ENCODE data around the gene C2CD5. TPM values are rescaled to one million over a fixed set of nuclear protein-coding genes. Genes with fewer than 3 reads are reported as not detected.
A peak's percentile ranks its signal among the peaks of the same experiment; 100 is the strongest.

The C2CD5 gene, protein sequence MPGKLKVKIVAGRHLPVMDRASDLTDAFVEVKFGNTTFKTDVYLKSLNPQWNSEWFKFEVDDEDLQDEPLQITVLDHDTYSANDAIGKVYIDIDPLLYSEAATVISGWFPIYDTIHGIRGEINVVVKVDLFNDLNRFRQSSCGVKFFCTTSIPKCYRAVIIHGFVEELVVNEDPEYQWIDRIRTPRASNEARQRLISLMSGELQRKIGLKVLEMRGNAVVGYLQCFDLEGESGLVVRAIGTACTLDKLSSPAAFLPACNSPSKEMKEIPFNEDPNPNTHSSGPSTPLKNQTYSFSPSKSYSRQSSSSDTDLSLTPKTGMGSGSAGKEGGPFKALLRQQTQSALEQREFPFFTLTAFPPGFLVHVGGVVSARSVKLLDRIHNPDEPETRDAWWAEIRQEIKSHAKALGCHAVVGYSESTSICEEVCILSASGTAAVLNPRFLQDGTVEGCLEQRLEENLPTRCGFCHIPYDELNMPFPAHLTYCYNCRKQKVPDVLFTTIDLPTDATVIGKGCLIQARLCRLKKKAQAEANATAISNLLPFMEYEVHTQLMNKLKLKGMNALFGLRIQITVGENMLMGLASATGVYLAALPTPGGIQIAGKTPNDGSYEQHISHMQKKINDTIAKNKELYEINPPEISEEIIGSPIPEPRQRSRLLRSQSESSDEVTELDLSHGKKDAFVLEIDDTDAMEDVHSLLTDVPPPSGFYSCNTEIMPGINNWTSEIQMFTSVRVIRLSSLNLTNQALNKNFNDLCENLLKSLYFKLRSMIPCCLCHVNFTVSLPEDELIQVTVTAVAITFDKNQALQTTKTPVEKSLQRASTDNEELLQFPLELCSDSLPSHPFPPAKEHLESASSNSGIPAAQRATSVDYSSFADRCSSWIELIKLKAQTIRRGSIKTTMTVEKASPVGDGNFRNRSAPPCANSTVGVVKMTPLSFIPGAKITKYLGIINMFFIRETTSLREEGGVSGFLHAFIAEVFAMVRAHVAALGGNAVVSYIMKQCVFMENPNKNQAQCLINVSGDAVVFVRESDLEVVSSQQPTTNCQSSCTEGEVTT
- total RNA-seq (100 to 1,000 TPM in 1 of 2 donors, 10 to 100 TPM in 1; 44.2 to 116 TPM), polyA plus RNA-seq (ENCODE audit: insufficient read length in 2 of 2) (10 to 100 TPM; 60.0 to 70.5 TPM)
- long read RNA-seq, donor 1, full-length matches to known transcripts: 3 of 15 reads
- long read RNA-seq, donor 1, partial matches to known transcripts: 12 of 15 reads
- long read RNA-seq, donor 1, other reads (novel, unspliced or antisense): 0 of 15 reads
- long read RNA-seq, donor 2, partial matches to known transcripts: 12 of 12 reads
- long read RNA-seq, donor 2, other reads (novel, unspliced or antisense): 0 of 12 reads
- long read RNA-seq, donor 3, partial matches to known transcripts: 10 of 11 reads
- long read RNA-seq, donor 3, other reads (novel, unspliced or antisense): 0 of 11 reads
- long read RNA-seq, donor 4, partial matches to known transcripts: 27 of 28 reads
- long read RNA-seq, donor 4, other reads (novel, unspliced or antisense): 0 of 28 reads

DNA sequence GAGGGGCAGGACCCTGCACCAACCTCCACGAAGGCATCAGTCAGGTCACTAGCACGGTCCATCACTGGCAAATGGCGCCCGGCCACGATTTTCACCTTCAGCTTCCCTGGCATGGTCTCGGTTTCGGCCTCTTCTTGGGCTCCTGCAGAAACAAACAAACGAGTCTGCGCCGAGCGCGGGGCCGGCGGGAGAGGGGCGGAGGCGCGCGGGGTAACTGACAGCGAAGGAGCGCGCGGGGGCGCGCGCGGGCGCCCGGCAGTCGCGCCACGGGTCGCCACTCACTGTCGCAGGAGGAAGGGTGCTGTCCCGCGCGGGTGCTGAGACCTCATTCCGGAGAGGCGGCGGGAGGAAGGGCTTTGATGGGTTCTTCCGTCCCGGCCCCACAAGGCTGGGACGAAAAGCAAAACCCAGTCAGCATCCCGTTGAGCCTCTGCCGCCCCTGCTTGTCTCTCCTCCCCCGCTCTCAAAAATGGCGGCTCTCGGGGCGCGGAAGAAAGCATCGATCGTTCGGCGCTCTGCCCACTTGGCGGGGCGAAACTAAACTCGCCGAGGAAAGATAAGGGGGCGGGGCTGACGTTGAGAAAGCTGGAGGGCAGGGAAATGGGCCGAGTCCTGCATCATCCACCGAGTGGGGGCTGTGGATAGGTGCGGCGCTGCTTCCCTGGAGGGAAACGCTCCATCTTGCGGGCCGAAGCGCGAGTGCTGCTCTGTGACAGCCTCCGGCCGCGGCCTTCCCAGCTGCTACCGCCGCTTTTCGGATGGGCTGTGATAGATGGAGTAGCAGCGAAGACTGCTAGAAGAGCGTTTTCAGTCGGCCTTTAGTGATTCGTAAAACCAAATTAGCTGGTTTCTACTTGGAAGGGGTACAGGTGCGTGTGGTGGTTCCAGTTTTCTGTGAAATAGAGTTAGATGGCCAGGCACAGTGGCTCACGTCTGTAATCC lies at the start of gene C2CD5:
TSS of gene C2CD5 (minus strand) at position 505 of the 942 bp plus-strand sequence. CDS start at position 113, 392 bp downstream.
- WGBS (ENCODE audit: insufficient coverage): under 1% methylated on average over 78 of the region's 80 CpGs
- peak; percentile 94 to 100 (median 98) for DNase-seq (ENCODE audit: low read depth in 4 of 6, low spot score in 6 of 6)
- Histone ChIP-seq H3K9me3 (ENCODE audit: control insufficient read depth, insufficient read depth, low read length) (no peaks in the 10 kb centered on the region), H3K4me1 (ENCODE audit: control insufficient read depth, insufficient read depth, low read length) (peaks cover 14% of the 10 kb centered on the region), H3K36me3 (ENCODE audit: control insufficient read depth, insufficient read depth, low read length) (no peaks in the 10 kb centered on the region), H3K4me3 (ENCODE audit: low read depth, low read length) (peak within 1 kb of the TSS; percentile 86), H3K27ac (ENCODE audit: low read depth, low read length) (peak within 1 kb of the TSS; percentile 95), H3K27me3 (ENCODE audit: control insufficient read depth, insufficient read depth, low read length) (no peaks in the 10 kb centered on the region)

DNA sequence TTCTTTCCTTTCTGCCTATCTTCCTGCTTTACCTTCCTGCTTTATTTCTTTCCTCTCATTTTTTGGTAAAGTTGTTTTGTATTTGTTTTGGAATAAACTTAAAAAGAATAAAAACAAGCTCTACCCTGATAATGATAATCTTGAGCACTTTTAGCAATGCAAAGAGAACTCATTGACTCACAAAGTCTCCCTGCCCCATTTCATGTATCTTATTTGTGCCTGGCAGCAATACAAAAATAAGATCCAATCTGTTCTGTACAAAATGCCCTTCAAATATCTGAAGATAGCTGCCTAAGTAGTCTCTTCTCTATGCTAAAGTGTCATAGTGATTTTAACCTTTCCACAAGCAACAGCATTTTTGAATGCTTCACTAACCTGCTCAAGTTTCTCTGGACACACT lies 49.5 kb upstream of the C2CD5 start:
- no peaks in the 10 kb centered on the region for H3K36me3 ChIP-seq (ENCODE audit: control insufficient read depth, insufficient read depth, low read length)
- H3K4me3 ChIP-seq (ENCODE audit: low read depth, low read length): no peak overlapping the region
- no peaks in the 10 kb centered on the region for H3K4me1 ChIP-seq (ENCODE audit: control insufficient read depth, insufficient read depth, low read length)
- no peak overlapping the region for H3K27ac ChIP-seq (ENCODE audit: low read depth, low read length)
- DNase-seq (ENCODE audit: low read depth in 4 of 6, low spot score in 6 of 6): peak in 1 of 6 donors; percentile 12
- H3K9me3 ChIP-seq (ENCODE audit: control insufficient read depth, insufficient read depth, low read length): no peaks in the 10 kb centered on the region
- no peaks in the 10 kb centered on the region for H3K27me3 ChIP-seq (ENCODE audit: control insufficient read depth, insufficient read depth, low read length)

DNA sequence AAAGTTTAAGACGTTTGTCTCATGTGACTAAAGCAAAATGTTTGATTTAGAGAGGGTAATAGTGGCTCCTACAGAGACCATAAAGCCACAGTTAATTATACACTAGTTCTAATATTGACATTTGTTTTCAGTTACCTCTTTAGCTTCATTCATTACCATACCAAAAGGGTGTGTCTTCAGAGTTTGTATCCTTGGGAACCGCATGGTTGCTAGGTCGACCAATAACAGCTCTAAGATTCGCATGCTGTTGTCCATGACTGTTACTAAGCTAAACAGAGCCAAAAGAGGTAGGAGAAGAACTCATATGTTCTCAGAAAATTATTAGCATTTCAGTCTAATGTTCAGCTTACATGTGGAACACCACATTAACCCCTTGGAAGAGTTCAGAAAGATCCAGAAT lies 44.5 kb upstream of the C2CD5 start:
- Histone ChIP-seq H3K9me3 (ENCODE audit: control insufficient read depth, insufficient read depth, low read length) (no peaks in the 10 kb centered on the region), H3K4me1 (ENCODE audit: control insufficient read depth, insufficient read depth, low read length) (no peaks in the 10 kb centered on the region), H3K27me3 (ENCODE audit: control insufficient read depth, insufficient read depth, low read length) (no peaks in the 10 kb centered on the region), H3K4me3 (ENCODE audit: low read depth, low read length) (no peak overlapping the region), H3K27ac (ENCODE audit: low read depth, low read length) (no peak overlapping the region), H3K36me3 (ENCODE audit: control insufficient read depth, insufficient read depth, low read length) (no peaks in the 10 kb centered on the region)
- DNase-seq (ENCODE audit: low read depth in 4 of 6, low spot score in 6 of 6): no peak
- no CpG with 5 or more reads among the region's 4 CpGs for WGBS (ENCODE audit: insufficient coverage)

DNA sequence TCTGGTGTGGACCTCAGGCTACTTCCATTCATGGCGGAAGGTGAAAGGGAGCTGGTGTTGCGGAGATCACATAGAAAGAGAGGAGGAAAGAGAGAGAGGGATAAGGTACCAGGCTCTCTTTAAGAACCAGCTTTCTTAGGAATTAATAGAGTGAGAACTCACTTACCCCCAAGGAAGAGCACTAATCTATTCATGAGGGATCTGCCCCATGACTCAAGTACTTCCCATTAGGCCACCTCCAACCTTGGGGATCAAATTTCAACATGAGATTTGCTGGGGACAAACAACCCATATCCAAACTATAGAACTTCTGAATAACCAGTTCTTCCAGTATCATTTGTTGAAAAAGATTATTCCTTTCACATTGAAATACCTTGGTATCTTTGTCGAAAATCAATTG lies 34.0 kb upstream of the C2CD5 start:
- Histone ChIP-seq H3K27me3 (ENCODE audit: control insufficient read depth, insufficient read depth, low read length) (no peaks in the 10 kb centered on the region), H3K4me3 (ENCODE audit: low read depth, low read length) (no peak overlapping the region), H3K4me1 (ENCODE audit: control insufficient read depth, insufficient read depth, low read length) (no peaks in the 10 kb centered on the region), H3K9me3 (ENCODE audit: control insufficient read depth, insufficient read depth, low read length) (no peaks in the 10 kb centered on the region), H3K27ac (ENCODE audit: low read depth, low read length) (no peak overlapping the region), H3K36me3 (ENCODE audit: control insufficient read depth, insufficient read depth, low read length) (no peaks in the 10 kb centered on the region)
- no CpG with 5 or more reads among the region's 3 CpGs for whole genome bisulfite sequencing (ENCODE audit: insufficient coverage)
- no peak for DNase-seq (ENCODE audit: low read depth in 4 of 6, low spot score in 6 of 6)

DNA sequence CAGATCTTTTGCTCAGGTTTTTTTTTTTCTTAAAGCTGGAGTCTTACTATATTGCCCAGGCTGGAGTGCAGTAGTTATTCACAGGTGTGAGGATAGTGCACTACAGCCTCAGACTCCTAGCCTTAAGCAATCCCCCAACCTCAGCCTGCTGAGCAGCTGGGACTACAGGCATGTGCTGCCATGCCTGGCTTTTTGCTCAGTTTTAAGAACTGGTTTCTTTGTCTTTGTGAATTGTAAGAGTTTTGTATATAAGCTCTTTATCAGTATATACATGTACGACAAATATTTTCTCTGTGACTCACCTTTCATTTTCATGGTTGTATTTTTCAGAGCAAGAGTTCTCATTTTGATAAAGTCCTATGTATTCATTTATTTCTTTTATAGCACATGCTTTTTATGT lies 33.3 kb upstream of the C2CD5 start:
- Histone ChIP-seq H3K27ac (ENCODE audit: low read depth, low read length) (no peak overlapping the region), H3K4me1 (ENCODE audit: control insufficient read depth, insufficient read depth, low read length) (no peaks in the 10 kb centered on the region), H3K36me3 (ENCODE audit: control insufficient read depth, insufficient read depth, low read length) (no peaks in the 10 kb centered on the region), H3K27me3 (ENCODE audit: control insufficient read depth, insufficient read depth, low read length) (no peaks in the 10 kb centered on the region), H3K4me3 (ENCODE audit: low read depth, low read length) (no peak overlapping the region), H3K9me3 (ENCODE audit: control insufficient read depth, insufficient read depth, low read length) (no peaks in the 10 kb centered on the region)
- no peak for DNase-seq (ENCODE audit: low read depth in 4 of 6, low spot score in 6 of 6)
- WGBS (ENCODE audit: insufficient coverage): no CpG with 5 or more reads among the region's 1 CpG

DNA sequence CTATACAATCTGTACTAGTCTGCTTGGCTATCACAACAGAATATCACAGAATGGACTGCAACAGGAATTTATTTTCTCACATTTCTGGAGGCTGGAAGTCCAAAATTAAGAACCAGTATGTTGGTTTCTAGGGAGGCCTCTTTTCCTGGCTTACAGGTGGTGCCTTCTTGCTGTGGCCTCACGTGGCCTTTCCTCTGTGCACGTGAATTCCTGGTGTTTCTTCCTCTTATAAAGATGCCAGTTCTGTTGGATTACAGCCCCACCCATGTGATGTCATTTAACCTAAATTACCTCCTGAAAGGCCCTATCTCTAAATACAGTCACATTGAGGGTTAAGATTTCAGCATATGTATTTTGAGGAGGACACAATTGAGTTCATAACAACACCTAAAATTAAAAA lies 32.1 kb upstream of the C2CD5 start:
- no peak for DNase-seq (ENCODE audit: low read depth in 4 of 6, low spot score in 6 of 6)
- Histone ChIP-seq H3K4me1 (ENCODE audit: control insufficient read depth, insufficient read depth, low read length) (no peaks in the 10 kb centered on the region), H3K27me3 (ENCODE audit: control insufficient read depth, insufficient read depth, low read length) (no peaks in the 10 kb centered on the region), H3K27ac (ENCODE audit: low read depth, low read length) (no peak overlapping the region), H3K36me3 (ENCODE audit: control insufficient read depth, insufficient read depth, low read length) (no peaks in the 10 kb centered on the region), H3K4me3 (ENCODE audit: low read depth, low read length) (no peak overlapping the region), H3K9me3 (ENCODE audit: control insufficient read depth, insufficient read depth, low read length) (no peaks in the 10 kb centered on the region)
- no CpG with 5 or more reads among the region's 2 CpGs for WGBS (ENCODE audit: insufficient coverage)

DNA sequence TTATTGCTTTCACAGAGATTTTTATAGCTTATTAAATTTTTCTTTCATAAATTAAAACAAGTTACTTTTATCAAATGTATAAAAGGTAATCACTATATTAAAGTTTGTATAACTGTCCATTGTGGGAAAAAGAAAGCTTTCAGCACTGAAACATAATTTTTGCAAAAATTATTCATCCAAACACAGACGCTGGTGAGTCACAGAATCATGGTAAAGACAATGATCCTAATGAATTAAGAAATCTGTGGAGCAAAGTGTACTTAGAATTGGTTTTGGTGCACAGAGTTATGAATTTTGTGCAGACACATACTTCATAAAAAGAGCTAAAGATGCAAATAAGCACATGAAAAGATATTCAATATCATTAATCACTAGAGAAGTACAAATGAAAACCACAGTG lies 31.7 kb upstream of the C2CD5 start:
- Histone ChIP-seq H3K9me3 (ENCODE audit: control insufficient read depth, insufficient read depth, low read length) (no peaks in the 10 kb centered on the region), H3K27me3 (ENCODE audit: control insufficient read depth, insufficient read depth, low read length) (no peaks in the 10 kb centered on the region), H3K4me1 (ENCODE audit: control insufficient read depth, insufficient read depth, low read length) (no peaks in the 10 kb centered on the region), H3K27ac (ENCODE audit: low read depth, low read length) (no peak overlapping the region), H3K4me3 (ENCODE audit: low read depth, low read length) (no peak overlapping the region), H3K36me3 (ENCODE audit: control insufficient read depth, insufficient read depth, low read length) (no peaks in the 10 kb centered on the region)
- no peak for DNase-seq (ENCODE audit: low read depth in 4 of 6, low spot score in 6 of 6)
- no CpG with 5 or more reads among the region's 1 CpG for WGBS (ENCODE audit: insufficient coverage)

DNA sequence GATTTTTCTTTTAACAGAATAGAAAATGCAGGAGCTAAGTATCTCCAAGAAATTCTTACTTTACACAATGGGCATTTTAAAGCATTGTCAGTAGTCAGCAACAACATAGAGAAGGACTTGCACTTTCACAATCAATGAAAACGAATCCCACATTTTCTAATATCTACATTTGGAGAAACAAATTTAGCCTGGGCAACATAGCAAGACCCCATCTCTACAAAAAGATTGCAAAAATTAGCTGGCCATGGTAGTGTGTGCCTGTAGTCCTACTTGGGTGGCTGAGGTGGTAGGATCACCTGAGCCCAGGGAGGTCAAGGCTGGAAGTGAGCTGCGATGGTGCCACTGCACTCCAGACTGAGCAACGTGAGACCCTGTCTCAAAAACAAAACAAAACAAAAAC lies 30.6 kb upstream of the C2CD5 start:
- Histone ChIP-seq H3K27me3 (ENCODE audit: control insufficient read depth, insufficient read depth, low read length) (no peaks in the 10 kb centered on the region), H3K36me3 (ENCODE audit: control insufficient read depth, insufficient read depth, low read length) (no peaks in the 10 kb centered on the region), H3K4me3 (ENCODE audit: low read depth, low read length) (no peak overlapping the region), H3K9me3 (ENCODE audit: control insufficient read depth, insufficient read depth, low read length) (no peaks in the 10 kb centered on the region), H3K4me1 (ENCODE audit: control insufficient read depth, insufficient read depth, low read length) (no peaks in the 10 kb centered on the region), H3K27ac (ENCODE audit: low read depth, low read length) (no peak overlapping the region)
- WGBS (ENCODE audit: insufficient coverage): no CpG with 5 or more reads among the region's 3 CpGs
- DNase-seq (ENCODE audit: low read depth in 4 of 6, low spot score in 6 of 6): no peak
